Thoracic aorta (tissue), 2 donors: Measurements from ENCODE around the gene PRRX2. TPM values are rescaled to one million over a fixed set of nuclear protein-coding genes. Genes with fewer than 3 reads are reported as not detected.

Experiments used
- ATAC-seq: fragments of 150-250 bp; one replicate; pipeline ENCODE4 v1.8.0; 2017; ENCODE audit warnings: low read depth; ENCODE audit not compliant: insufficient number of reproducible peaks, low FRiP score
- DNase-seq: peaks from one replicate; pipeline ENCODE4 v3.0.0-alpha.2; 2020; ENCODE audit warnings: low spot score
- H3K27ac ChIP-seq, 2 donors: fragments of 200-600 bp; sonication (generic); 1 replicate in 1 of 2; 2 replicates in 1 of 2; pipeline ENCODE4 v1.5.1; 2016; ENCODE audit warnings: mild to moderate bottlenecking in 2 of 2, moderate library complexity in 2 of 2
- H3K27me3 ChIP-seq: fragments of 200-600 bp; sonication (generic); replicated peaks from 2 replicates; pipeline ENCODE4 v1.6.0; 2016; ENCODE audit warnings: mild to moderate bottlenecking; ENCODE audit not compliant: insufficient read depth
- H3K36me3 ChIP-seq: fragments of 200-600 bp; sonication (generic); one replicate; pipeline ENCODE4 v1.5.1; 2016
- H3K4me1 ChIP-seq, 2 donors: fragments of 200-600 bp; sonication (generic); 1 replicate in 1 of 2; 2 replicates in 1 of 2; pipeline versions ENCODE4 v1.5.1 to v1.6.0; 2016; ENCODE audit warnings: low read depth in 2 of 2, mild to moderate bottlenecking in 1 of 2; ENCODE audit not compliant: control insufficient read depth in 1 of 2
- H3K4me3 ChIP-seq: fragments of 200-600 bp; sonication (generic); 2 replicates; pipeline ENCODE4 v1.5.1; 2016; ENCODE audit warnings: mild to moderate bottlenecking
- H3K9me3 ChIP-seq: fragments of 200-600 bp; sonication (generic); 2 replicates; pipeline ENCODE4 v1.5.1; 2016
- CTCF ChIP-seq: fragments of 200-600 bp; sonication (generic); IDR thresholded peaks from one replicate; pipeline ENCODE4 v1.5.1; 2019; ENCODE audit warnings: antibody characterized with exemption
- total RNA-seq, 2 donors: library from RNA; depleted of rRNA; stranded (reverse); fragments of >200 nt; gene quantifications; one replicate each; pipeline versions ENCODE4 v1.1.0 to v1.2.3, GENCODE V29; 2016

Gene PRRX2
- total RNA-seq, 2 donors from 2014 or later: 42.0 to 66.1 TPM

GRCh38 chr9:129646252-129646651 lies 19.2 kb upstream of the PRRX2 start:
- no peaks in the 10 kb centered on the region for H3K9me3 ChIP-seq
- ATAC-seq: no peak
- H3K27me3 ChIP-seq: no peaks in the 10 kb centered on the region
- no peaks in the 10 kb centered on the region for H3K36me3 ChIP-seq
- no peak for TF ChIP-seq CTCF
- peaks cover 14 to 43% of the 10 kb centered on the region in 2 donors for H3K4me1 ChIP-seq
- DNase-seq: no peak
- H3K27ac ChIP-seq: no peak overlapping the region
- no peak overlapping the region for H3K4me3 ChIP-seq

DNA sequence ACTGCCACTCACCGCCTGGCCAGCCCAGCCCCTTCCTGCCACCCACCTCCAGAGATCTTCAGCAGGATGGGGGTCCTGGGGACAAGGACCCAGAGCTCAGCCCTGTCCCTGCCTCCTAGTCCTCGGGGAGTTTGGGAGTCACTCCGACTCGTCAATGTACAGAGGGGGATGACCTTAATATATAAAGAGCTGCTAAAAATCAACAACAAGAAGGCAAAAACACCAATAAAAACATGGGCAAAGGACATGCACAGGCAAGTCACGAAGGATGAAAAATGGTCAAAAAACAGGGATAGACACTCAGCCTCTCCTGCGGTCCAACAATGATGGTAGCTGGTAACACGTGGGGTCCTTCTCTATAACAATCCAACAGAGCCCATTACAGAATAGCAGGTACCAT lies 18.8 kb upstream of the PRRX2 start:
- no peaks in the 10 kb centered on the region for H3K27me3 ChIP-seq
- no peak for DNase-seq
- ATAC-seq: no peak
- H3K36me3 ChIP-seq: no peaks in the 10 kb centered on the region
- H3K27ac ChIP-seq: no peak overlapping the region
- H3K9me3 ChIP-seq: no peaks in the 10 kb centered on the region
- no peak for TF ChIP-seq CTCF
- no peak overlapping the region for H3K4me3 ChIP-seq
- H3K4me1 ChIP-seq: peaks cover 14 to 39% of the 10 kb centered on the region in 2 donors

DNA sequence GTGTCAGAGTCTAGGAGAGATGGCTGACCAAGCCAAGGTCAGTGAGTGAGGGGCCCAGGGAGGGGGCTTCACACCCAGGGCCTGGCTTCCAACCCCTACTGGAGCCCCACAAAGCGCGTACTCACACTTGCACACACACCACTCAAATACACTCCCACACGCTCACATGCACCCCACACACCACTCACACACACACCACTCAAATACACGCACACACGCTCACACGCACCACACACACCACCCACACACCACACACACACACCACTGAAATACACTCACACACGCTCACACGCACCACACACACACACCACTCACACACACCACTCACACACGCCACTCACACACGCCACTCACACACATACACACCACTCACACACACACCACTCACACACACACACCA lies 17.8 kb upstream of the PRRX2 start:
- no peak overlapping the region for H3K4me3 ChIP-seq
- no peak for TF ChIP-seq CTCF
- H3K36me3 ChIP-seq: no peaks in the 10 kb centered on the region
- peaks cover 12 to 37% of the 10 kb centered on the region in 2 donors for H3K4me1 ChIP-seq
- ATAC-seq (no peak), DNase-seq (no peak)
- no peaks in the 10 kb centered on the region for H3K9me3 ChIP-seq
- H3K27me3 ChIP-seq: no peaks in the 10 kb centered on the region
- H3K27ac ChIP-seq: peak overlapping the region in 1 of 2 donors; percentile 91

GRCh38 chr9:129648092-129648763 lies 17.2 kb upstream of the PRRX2 start:
- peak; percentile 61 for ATAC-seq
- Histone ChIP-seq H3K4me1 (peaks cover 10 to 36% of the 10 kb centered on the region in 2 donors), H3K27ac (peak overlapping the region; percentile 74 to 91), H3K27me3 (no peaks in the 10 kb centered on the region), H3K4me3 (no peak overlapping the region), H3K9me3 (no peaks in the 10 kb centered on the region), H3K36me3 (no peaks in the 10 kb centered on the region)
- DNase-seq: no peak
- no peak for TF ChIP-seq CTCF

DNA sequence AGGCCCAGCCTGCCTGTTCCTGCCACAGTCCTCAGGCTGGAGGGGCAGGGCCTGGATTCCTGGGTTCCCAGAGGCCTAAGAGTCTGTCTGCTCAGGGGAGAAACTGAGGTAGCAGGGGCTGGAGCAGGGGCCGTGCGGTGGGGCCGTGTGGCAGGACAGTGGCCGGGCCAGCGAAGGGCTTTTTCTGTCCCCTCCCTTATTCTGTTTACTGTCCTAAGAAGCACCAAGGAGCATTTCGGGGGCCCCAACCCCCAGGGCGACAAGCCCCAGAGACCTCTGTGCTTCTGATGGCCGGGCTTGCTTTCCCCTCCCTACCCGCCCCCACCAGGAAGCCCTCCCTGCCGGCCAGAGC lies 16.7 kb upstream of the PRRX2 start:
- peaks cover 10 to 36% of the 10 kb centered on the region in 2 donors for H3K4me1 ChIP-seq
- no peak for ATAC-seq
- TF ChIP-seq CTCF: no peak
- H3K36me3 ChIP-seq: no peaks in the 10 kb centered on the region
- H3K4me3 ChIP-seq: no peak overlapping the region
- H3K27me3 ChIP-seq: no peaks in the 10 kb centered on the region
- DNase-seq: no peak
- peak overlapping the region; percentile 74 to 91 for H3K27ac ChIP-seq
- H3K9me3 ChIP-seq: no peaks in the 10 kb centered on the region
